Brain microvascular endothelial cell (primary cell): ENCODE measurements around the gene CXCR6.
A peak's percentile ranks its signal among the peaks of the same experiment; 100 is the strongest.

Source experiments
- DNase-seq: peaks from one replicate; pipeline ENCODE4 v3.0.0-alpha.2; 2020
- H3K27ac ChIP-seq: fragments of 250-450 bp; sonication (Bioruptor Pico); 2 replicates; pipeline ENCODE4 v1.5.1; 2020; ENCODE audit warnings: mild to moderate bottlenecking, moderate library complexity
- H3K27me3 ChIP-seq: fragments of 250-450 bp; sonication (Bioruptor Pico); replicated peaks from 2 replicates; pipeline ENCODE4 v1.5.1; 2020; ENCODE audit warnings: mild to moderate bottlenecking
- H3K36me3 ChIP-seq: fragments of 250-450 bp; sonication (Bioruptor Pico); replicated peaks from 2 replicates; pipeline ENCODE4 v1.5.1; 2020; ENCODE audit warnings: mild to moderate bottlenecking
- H3K4me3 ChIP-seq: 2 replicates; pipeline ENCODE4 v1.5.1; 2011; ENCODE audit warnings: low read depth, mild to moderate bottlenecking, control low read depth, low read length, moderate library complexity
- CTCF ChIP-seq: IDR thresholded peaks from 2 replicates; pipeline ENCODE4 v1.5.1; 2011; ENCODE audit warnings: low read depth, mild to moderate bottlenecking, moderate library complexity, low read length, control low read depth, inconsistent platforms; ENCODE audit errors: missing control alignments
- in situ Hi-C: cut with HindIII; loops from 2 replicates; pipeline ENCODE4 v1.10.0; 2017; ENCODE audit warnings: low sequenced_read_pairs, low pct_ligation_motif_present

CXCR6 gene

DNA sequence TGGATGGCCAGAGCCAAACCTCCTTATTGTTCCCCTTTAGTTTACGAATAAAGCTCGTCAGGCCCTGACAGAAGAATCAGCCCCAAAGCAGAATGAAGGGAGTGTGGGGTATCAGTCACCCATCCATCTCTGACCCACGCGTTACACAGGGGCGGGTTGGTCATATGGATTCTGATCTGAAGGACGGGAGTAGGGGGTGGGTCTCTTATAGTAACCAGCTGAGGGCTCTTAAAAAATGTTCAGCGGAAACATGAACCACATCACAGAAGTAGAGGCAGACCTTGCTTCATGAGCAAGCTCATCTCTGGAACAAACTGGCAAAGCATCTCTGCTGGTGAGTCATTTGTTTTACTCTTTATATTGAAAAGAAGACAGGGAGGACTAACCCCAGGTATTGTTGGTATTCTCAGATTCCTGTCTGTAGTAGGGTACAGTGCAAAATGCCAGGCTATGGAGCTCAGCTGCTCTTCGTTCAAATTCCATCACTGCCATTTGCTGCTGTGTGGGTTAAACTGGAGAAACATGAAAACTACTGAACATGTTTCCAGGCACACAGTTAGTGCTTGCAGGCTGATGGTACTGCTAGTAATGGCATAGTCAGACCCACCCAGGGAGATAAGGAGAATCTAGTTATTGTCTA, at the start of gene CXCR6:
Gene CXCR6, plus strand, starts transcription at position 258 of the 640 bp plus-strand sequence. CDS start 3,018 bp downstream, outside the sequence.
- TF ChIP-seq CTCF: no peak
- H3K27me3 ChIP-seq: no peaks in the 10 kb centered on the region
- no peak within 1 kb of the TSS for H3K27ac ChIP-seq
- H3K4me3 ChIP-seq: no peak within 1 kb of the TSS
- in situ Hi-C loops: no loop called here
- no peak for DNase-seq
- peaks cover 6% of the 10 kb centered on the region for H3K36me3 ChIP-seq

DNA sequence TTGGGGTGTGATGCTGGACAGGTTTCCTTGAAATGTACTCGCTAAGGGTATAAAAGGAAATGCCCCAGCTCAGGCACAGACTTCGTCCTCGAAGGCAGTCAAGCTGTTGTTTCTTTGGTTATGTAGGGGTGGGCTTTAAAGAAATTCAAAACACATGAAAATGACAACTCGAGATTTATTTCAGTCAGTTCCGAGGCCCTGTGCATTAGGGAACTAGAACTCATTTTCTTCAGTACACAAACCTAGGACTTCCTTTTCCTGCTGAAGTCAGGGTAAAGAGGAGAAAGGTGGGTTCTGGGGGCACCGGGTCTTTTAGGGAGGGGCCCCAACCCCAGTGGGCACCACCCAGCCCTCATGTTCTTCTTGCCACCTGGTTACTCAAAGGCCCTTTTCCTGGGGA, 49.2 kb upstream of the CXCR6 start:
- H3K4me3 ChIP-seq: no peak overlapping the region
- in situ Hi-C loops: no loop called here
- no peak for TF ChIP-seq CTCF

GRCh38 chr3:45895686-45896468, 47.4 kb upstream of the CXCR6 start:
- in situ Hi-C loops: no loop called here

More for the DNA sequence above, 49.2 kb upstream of the CXCR6 start:
- H3K27ac ChIP-seq: no peak overlapping the region
- H3K36me3 ChIP-seq: no peaks in the 10 kb centered on the region
- no peak for DNase-seq
- no peaks in the 10 kb centered on the region for H3K27me3 ChIP-seq

GRCh38 chr3:45896956-45897355, 46.3 kb upstream of the CXCR6 start:
- Histone ChIP-seq H3K27ac (no peak overlapping the region), H3K27me3 (no peaks in the 10 kb centered on the region), H3K36me3 (no peaks in the 10 kb centered on the region), H3K4me3 (no peak overlapping the region)
- TF ChIP-seq CTCF: no peak
- in situ Hi-C loops: no loop called here
- DNase-seq: peak; percentile 37

More at GRCh38 chr3:45895686-45896468, 47.4 kb upstream of the CXCR6 start:
- H3K27me3 ChIP-seq: no peaks in the 10 kb centered on the region
- no peak overlapping the region for H3K4me3 ChIP-seq
- no peak for TF ChIP-seq CTCF
- no peak for DNase-seq
- H3K36me3 ChIP-seq: no peaks in the 10 kb centered on the region
- H3K27ac ChIP-seq: no peak overlapping the region

GRCh38 chr3:45904931-45905330, 38.3 kb upstream of the CXCR6 start:
- Histone ChIP-seq H3K27ac (no peak overlapping the region), H3K4me3 (no peak overlapping the region), H3K27me3 (no peaks in the 10 kb centered on the region), H3K36me3 (no peaks in the 10 kb centered on the region)
- in situ Hi-C loops: no loop called here
- DNase-seq: no peak
- no peak for TF ChIP-seq CTCF
